HG03565 (cell line): ENCODE data around the gene PSD4.

Experiments used
- ATAC-seq: cut with Tn5 transposase; IDR thresholded peaks from one replicate; pipeline ENCODE4 v1.9.1; 2021; ENCODE audit warnings: mild to moderate bottlenecking, moderate library complexity; ENCODE audit not compliant: unreplicated experiment

The PSD4 gene

DNA sequence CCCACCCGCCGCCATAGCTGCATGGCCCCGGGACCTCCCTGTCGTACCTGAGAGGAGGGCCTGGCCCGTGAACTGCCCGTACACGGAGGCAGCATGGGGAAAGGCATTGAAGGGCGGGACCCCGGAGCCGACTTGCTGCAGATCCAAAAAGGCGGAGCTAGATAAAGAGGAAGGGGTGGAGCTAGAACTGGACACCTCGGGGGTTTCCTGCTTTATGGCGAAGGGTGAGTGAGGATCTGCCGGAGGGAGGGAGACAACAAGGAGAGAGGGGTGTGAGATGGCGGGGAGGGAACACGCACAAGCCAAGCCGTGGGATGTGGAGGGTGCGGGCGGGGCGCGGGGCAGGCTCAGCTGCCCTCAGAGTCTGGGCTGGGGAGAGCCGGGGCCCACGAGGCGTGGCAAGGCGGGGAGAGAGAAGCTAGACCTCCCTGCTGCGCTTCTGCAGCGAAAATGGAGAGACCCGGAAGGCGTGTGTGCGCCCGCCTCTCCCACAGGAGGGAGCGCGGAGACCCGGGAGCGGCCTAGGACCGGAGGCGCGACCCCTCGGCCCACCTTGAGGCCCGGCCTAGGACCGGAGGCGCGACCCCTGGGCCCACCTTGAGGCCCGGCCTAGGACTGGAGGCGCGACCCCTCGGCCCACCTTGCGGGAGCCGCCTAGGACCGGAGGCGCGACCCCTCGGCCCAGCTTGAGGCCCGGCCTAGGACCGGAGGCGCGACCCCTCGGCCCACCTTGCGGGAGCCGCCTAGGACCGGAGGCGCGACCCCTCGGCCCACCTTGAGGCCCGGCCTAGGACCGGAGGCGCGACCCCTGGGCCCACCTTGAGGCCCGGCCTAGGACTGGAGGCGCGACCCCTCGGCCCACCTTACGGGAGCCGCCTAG is 61.8 kb downstream of the PSD4 start:
- ATAC-seq = peak; percentile 64

DNA sequence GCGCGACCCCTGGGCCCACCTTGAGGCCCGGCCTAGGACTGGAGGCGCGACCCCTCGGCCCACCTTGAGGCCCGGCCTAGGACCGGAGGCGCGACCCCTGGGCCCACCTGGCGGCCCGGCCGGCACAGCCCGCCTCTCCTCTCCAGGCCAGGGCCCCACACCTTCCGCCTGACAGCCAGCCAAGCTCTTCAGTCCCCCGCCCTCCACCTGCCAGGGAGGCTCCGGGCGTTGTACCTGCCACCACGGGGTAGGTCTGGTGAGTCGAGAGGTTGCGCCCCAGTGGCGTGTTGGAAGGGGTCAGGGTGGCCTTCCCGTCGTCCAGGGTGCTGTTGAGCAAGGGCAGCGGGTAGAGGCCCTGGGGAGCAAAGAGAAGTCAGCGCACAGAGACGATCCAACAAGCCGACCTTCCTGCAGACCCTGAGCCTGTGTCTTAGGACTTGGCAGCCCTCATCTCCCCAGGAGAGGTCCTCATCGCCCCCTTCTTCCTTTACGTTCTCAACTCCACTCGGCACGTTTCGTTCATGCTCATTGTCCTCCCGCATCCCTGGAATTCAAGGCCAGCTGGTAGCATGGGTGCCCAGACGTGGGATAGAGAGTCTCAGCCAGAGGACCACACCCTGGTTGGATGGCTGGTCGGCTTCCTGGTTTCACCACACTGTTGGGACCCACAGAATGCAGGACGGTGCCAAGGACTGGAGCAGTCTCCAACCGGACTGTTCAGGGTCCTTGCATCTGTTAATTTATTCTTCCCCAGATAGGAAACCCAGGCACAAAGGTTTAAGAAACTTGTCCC is 62.8 kb downstream of the PSD4 start:
- ATAC-seq = no peak

DNA sequence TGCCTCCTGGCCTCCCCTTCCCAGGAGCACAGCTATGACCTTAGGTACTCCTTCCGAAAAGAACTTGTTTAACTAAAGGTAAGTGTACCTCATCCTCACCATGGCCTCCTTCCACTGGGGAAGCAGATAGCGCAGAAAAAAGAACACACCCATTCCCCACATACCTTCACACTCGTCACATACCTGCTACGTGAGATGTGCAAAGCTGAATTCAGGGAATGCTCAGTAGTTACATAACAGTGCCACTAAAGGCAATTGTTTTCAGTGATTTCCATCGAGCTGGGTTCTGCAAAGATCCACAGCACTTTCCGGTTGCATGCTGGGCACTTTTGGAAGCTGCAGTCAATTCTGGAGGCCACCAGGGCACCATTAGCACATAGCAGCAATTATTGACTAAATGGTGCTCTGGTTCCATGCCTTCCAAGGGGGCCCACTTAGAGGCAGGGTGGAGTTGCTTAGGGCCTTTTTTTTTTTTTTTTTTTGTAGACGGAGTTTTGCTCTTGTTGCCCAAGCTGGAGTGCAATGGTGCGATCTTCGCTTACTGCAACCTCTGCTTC is 63.9 kb downstream of the PSD4 start:
- ATAC-seq = no peak

DNA sequence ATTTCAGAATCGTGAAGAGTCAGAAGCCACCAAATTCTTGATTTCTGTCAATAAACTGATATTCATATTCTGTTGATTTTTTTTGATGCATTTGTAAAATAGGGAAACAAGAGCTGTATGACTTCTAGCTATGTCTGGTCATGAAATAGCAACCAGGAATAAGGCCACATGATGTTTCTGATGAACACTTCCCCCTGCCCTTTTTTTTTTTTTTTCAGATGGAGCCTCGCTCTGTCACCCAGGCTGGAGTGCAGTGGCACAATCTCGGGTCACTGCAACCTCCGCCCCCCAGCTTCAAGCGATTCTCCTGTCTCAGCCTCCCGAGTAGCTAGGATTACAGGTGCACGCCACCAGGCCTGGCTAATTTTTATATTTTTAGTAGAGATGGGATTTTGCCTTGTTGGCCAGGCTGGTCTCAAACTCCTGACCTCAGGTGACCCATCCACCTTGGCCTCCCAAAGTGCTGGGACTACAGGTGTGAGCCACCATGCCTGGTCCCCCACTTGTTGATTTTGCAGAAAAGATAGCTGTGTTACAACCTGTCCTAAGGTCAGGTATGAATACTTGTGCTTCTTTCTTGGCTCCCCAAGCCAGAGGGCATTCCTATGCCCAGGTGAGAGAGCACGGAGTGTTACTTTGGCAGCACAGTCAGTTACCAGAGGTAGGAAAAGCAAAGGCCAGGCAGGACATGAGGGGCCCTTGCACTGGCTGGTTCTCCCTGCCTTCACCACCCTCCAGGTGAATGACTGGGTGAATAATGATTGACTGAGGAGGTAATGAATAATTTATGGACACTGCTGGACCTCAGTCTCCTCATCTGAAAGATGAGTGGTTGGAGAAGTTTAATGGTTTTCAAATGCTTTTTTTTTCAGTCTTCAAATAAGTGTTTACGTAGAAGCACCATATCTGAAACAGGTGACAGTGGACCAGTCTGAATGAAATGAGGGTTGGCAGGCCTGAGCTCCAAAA is 65.4 kb downstream of the PSD4 start:
- no peak for ATAC-seq

- ATAC-seq = no peak
Measured at GRCh38 chr2:113240150-113240914, 66.6 kb downstream of the PSD4 start.

DNA sequence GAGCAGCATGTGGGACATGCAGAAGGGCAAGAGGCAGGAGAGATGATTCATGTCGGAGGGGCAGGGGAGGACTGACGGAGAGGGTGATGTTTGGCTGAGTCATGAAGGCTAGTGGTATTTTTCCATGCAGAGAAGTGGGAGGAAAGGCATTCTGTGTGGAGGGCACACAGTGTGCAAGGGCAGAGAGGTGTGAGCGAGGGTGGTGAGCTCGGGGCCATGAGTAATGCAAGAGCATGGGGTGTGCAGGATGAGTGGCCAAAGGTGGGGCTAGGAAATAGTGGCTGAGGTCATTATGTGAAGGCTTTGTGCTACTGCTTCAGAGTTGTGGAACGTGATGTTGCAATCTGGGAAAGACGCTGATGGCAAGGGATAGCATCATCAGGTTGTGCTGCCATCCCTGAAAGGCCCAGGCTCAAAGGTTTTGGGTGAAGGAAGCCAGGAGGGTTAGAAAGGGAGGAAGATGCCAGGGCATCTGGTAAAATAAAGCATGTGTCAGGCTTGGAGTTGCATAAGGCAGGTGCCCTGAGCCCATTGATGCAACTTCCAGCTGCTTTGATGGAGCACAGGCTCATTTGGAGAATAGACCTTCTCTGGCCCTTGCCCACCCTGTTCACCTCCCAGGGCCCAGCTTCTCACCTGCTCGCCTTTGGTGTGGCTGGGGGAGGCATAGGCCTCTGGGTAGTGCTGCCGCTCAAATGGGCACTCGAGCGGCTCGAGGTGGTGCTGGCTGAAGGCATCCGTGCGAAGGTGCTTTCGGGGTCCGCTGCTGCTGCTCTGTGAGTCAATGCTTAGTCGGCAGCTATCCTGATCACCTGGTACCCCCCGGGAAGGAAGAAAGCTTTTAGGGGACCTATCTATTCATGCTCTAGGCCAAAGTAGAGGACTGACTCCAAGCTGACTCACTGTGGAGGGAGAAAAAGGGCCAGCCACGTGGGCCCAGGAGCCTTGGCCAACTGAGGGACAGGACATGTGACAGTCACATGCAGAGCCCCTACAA is 67.4 kb downstream of the PSD4 start:
- no peak for ATAC-seq

GRCh38 chr2:113242327-113242726 is 68.6 kb downstream of the PSD4 start:
- no peak for ATAC-seq

- ATAC-seq = no peak
Measured at GRCh38 chr2:113245276-113245711, 71.5 kb downstream of the PSD4 start.

GRCh38 chr2:113246606-113247005 is 72.8 kb downstream of the PSD4 start:
- ATAC-seq = no peak

DNA sequence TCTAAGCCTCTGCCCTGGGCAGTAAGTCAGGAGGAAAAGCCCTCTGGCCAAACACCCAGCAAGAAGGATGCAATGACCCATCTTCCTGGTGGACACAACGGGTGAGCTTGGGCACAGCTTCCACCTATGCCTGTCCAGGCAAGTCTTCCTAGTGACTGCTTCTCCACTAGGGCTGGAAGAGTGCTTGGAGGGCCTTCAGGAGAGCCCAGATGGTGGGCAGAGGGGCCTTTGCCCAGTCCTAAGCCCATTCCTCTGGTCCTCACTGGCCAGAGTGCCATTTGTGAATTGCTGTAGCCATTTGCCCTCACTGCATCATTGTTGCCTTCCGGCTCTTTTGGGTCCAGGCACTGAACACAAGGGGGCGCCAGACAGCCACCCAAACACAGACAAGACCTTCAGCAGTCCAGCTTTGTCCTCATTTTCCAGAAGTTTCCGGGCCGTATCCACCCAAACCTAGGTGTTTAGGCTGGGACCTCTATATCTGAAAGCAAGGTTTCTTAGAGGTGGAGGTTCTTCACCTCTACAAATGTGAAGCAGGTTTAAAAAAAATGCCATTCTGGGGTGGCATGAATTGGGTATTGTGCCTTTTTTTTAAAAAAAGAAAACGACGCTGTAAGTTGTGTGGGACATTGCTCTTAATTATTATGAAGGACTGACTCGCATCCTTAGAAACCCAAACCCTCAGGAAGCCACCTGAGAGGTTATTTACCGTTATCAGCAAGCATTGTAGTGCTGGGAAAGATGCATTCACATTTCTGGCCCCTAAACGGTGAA is 75.4 kb downstream of the PSD4 start:
- no peak for ATAC-seq

DNA sequence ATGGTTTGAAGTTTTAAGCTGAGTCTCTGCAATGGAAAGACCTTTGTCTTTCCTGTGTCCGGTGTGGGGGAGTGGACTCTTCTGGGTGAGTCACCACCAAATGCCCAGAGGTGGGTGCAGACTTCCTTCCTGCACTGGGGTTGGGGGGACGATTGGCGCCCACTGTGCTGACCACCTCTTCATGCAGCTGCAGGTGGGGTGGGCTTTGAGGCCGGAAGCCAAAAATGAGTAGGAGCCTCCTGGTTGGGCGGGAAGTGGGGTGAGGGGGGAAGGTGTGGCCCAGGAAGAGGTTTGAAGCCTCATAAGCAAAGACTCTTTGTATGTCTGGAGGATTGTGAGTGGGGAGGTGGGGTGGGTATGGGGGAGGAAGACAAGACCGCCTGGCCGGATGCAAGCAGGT is 77.3 kb downstream of the PSD4 start:
- ATAC-seq = no peak

GRCh38 chr2:113252047-113252590 is 78.3 kb downstream of the PSD4 start:
- no peak for ATAC-seq

- no peak for ATAC-seq
Measured at GRCh38 chr2:113253453-113253852, 79.7 kb downstream of the PSD4 start.

- ATAC-seq = no peak
Measured at GRCh38 chr2:113255140-113256070, 81.6 kb downstream of the PSD4 start.

DNA sequence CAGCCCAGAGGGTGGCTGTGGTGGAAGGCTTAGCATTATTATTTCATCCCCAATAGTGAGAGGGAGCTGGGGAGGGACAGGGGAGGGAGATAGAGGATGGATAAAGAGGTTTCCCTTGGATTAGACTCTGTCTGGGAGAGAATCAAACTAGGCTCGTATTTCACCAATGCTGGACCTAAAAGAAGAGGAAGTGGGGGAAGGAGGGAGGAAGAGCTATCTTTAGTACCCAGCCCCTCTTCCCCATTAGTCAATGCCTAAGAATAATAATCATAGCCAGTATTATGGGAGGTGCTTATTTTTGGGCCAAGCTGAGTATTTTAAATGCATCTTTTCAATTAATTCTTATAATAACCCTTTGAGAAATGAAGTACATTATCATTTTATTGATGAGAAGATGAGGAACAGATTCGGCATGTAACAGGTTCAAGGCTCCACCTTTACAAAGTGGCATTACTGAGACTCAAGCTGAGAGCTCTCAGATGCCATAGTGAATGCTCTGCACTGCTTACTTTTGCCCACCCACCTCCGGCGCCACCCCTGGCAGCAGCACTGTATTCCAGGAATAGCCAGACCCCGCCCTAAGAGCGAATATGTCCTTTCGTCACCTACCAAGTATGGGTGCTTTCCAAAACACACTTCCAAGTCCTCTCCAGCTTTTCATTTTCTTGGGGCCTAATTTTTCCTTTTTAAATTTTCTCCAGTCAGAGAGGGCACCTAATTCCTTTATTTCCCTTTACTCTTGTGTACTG is 83.9 kb downstream of the PSD4 start:
- ATAC-seq = no peak
